Fibroblast of villous mesenchyme (primary cell): ENCODE measurements around the gene TAX1BP3. TPM values are rescaled to one million over a fixed set of nuclear protein-coding genes. Genes with fewer than 3 reads are reported as not detected.

Experiments used
- DNase-seq: peaks from one replicate; pipeline ENCODE4 v3.0.0-alpha.2; 2010; ENCODE audit warnings: low read depth
- H3K4me3 ChIP-seq: 2 replicates; pipeline ENCODE4 v1.5.1; 2011; ENCODE audit warnings: low read depth, mild to moderate bottlenecking, low read length
- total RNA-seq: library from RNA; depleted of rRNA; stranded (reverse); fragments of >200 nt; gene quantifications from 2 replicates; pipeline ENCODE4 v1.2.3, GENCODE V29; 2012
- TF ChIP-seq, protein P1 (sequence below): IDR thresholded peaks from 2 replicates; pipeline ENCODE4 v1.5.1; 2012; ENCODE audit warnings: low read depth, mild to moderate bottlenecking, low read length; ENCODE audit not compliant: insufficient read depth

Gene TAX1BP3
- total RNA-seq, 1 donor: 228 TPM

DNA sequence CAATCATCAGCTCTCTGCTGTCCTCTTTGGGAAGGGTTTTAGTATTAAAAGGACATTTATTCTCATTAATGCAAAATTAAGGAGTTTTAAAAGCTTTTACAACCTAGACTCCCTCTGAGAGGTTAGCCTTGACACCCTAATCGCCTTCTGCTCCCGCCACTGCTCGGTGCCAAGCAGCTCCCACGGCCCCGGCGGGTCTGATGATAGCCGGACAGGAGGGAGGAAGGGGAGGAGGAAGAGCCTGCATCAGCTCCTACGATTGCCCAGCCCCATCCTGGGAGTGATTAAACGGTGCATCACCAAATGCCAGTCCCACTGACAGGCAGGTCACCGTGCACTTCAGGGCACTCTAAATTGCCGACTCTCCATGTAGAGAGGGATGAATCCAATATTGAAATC is 40.6 kb downstream of the TAX1BP3 start:
- no peak overlapping the region for H3K4me3 ChIP-seq
- no peak for DNase-seq
- TF ChIP-seq, protein P1, sequence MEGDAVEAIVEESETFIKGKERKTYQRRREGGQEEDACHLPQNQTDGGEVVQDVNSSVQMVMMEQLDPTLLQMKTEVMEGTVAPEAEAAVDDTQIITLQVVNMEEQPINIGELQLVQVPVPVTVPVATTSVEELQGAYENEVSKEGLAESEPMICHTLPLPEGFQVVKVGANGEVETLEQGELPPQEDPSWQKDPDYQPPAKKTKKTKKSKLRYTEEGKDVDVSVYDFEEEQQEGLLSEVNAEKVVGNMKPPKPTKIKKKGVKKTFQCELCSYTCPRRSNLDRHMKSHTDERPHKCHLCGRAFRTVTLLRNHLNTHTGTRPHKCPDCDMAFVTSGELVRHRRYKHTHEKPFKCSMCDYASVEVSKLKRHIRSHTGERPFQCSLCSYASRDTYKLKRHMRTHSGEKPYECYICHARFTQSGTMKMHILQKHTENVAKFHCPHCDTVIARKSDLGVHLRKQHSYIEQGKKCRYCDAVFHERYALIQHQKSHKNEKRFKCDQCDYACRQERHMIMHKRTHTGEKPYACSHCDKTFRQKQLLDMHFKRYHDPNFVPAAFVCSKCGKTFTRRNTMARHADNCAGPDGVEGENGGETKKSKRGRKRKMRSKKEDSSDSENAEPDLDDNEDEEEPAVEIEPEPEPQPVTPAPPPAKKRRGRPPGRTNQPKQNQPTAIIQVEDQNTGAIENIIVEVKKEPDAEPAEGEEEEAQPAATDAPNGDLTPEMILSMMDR: no peak

DNA sequence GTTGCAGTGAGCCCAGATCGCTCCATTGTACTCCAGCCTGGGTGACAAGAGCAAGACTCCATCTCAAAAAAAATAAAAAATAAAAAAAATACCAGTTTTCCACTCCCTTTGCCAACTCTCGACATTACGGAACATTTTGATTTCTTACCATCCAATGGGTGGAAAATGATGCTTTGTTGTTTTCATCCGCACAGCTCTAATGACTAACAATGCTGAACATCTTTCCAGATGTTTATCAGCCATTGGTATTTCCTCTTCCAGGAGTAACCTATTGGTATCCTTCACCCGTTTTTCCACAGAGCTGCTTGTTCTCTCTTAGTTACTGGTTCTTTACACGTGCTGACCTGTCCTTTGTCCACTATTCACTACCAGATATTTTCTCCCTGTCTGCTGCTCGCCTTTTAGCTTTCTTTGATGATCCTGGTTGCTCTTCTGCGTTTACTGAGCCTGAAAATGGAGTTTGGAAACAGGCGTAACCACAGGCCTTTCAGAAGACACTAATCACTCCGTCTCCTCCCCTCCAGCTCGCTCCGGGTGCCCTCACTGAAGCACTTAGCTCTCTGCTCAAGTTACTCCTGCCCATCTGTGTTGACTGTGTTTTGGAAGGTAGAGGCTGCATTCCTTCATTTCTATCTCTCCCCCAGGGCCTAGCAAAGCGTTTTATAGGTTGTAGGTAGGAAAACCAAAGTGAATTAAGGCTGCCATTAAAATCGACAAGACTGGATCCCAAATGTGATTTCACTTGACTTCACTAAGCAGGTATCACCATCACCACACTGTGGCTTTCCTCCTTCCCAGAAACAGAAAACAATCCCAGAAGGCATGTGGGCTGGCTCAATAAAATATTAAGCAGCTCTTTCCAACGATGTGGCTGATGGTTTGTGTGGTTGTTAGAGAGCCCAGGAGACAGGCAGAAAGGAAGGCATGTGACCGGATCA is 41.3 kb downstream of the TAX1BP3 start:
- TF ChIP-seq, protein P1: no peak
- DNase-seq: no peak
- H3K4me3 ChIP-seq: no peak overlapping the region

DNA sequence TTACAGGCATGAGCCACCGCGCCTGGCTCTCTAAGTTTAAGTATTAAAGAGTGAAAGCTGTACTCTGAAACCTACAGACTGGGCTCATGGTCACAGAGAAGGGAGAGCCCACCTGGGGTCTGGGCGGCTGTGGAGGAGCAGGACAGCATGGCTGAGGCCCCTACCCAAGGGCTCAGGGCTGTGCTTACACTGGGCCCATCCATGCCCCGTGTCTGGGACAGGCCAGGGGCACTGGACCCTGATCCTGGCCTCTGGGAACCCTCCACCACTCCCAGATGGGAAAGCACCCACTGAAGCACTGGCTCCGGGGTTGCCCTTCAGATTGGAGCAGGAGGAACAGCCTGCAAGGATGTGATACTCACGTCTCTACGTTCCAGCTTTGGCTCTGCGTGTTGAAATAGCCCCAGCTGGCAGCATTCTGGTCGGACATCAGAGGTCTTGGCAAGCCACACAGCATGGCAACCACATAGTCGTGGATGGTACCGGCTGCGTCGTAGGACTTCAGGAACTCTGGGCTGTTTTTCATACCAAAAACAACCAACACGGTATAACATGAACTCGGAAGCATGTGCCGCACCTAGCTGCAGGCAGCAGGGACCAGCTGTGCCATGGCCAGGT is 45.3 kb downstream of the TAX1BP3 start:
- TF ChIP-seq, protein P1: no peak
- no peak for DNase-seq
- H3K4me3 ChIP-seq: no peak overlapping the region

DNA sequence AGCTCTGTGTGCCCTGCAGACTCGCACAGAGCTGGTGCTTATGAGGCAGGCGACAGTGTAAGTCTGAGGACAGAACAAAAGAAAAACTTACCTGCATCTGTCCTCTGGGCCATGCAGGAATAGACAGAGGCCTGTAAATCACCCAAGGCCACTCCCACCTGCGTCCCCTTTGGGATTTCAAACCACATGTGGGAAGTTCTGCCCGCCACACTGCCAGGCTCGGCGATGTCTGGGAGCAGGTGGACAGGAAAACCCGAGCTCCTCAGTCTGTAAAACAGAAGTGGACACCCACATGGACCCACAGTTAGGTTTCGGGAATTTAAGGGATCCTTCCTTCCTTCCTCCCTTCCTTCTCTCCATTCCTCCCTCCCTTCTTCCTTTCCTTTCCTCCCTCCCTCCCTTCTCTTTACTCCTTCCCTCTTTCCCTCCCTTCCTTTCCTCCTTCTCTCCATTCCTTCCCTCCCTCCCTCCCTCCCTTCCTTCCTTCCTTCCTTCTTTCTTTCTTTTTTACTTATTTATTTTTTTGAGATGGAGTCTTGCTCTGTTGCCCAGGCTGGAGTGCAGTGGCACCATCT is 47.1 kb downstream of the TAX1BP3 start:
- H3K4me3 ChIP-seq: no peak overlapping the region
- TF ChIP-seq, protein P1: no peak
- no peak for DNase-seq

DNA sequence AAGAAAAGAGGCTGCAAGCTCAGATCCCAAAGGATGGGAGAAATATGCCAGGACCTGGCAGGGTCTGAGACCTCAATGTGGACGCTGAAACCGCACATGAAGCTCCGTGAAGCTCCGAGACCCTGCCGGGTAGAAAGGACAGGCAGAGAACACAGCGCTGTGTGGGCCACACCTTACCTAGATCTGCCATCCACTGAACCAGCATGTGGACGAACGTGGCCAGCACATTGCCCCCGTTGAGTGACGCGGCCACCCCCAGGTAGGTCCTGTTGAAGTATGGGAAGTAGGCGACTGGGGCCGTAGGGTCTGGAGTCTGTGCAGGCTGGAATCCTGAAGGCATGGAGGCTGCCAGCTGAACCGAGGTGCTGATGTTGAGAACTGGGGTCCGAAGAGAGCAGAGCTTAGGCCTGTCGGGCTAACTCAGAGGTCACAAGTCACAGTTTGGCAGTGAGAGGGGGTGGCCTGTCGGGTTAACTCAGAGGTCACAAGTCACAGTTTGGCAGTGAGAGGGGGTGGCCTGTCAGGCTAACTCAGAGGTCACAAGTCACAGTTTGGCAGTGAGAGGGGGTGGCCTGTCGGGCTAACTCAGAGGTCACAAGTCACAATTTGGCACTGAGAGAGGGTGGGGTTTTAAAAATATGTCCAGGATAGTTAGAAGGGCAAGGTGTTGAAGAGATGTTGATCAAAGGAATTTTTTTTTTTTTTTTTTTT is 53.1 kb downstream of the TAX1BP3 start:
- TF ChIP-seq, protein P1: no peak
- H3K4me3 ChIP-seq: no peak overlapping the region
- DNase-seq: no peak

DNA sequence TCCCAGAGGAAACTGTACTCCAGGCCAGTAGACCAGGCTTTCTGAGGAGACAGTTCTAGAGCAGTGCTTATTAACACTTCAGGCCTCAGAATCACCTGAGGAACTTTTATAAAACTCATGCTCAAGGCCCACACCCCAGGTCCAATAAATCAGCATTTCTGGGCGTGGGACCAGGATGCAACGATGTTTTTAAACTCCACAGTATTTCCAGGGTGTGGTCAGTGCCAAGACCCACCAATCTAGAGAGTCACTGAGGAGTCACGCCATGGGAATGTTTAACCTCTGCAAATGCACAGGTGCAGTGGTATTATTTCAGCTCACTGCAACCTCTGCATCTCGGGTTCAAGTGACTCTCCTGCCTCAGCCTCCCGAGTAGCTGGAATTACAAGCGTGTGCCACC is 55.3 kb downstream of the TAX1BP3 start:
- no peak for DNase-seq
- TF ChIP-seq, protein P1: no peak
- no peak overlapping the region for H3K4me3 ChIP-seq
